Measurements from ENCODE around the gene ARPP21.

Gene ARPP21

DNA sequence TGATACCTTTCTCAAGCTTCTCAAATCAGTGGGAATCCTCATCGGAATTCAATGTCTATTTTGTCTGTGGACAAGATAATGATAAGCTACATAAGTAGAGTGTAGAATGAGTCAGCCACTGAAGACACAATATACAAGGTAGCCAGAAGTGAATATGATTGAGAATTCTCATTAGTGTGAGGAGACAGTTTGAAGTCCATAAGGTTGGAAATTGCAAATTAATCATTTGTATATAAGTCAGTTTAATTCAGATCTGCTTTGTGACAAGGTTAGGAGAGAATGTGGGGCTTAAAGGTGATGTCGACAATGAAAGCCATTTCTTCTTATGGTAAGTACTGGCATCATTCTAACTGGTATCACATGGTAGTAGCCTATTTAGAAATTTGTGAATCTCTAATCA, 4.2 kb downstream of the ARPP21 start:
- Histone ChIP-seq H3K4me3 (ENCODE audit: low read depth, low read length) (no peak overlapping the region), H3K36me3 (ENCODE audit: control insufficient read depth, insufficient read depth, low read length) (no peaks in the 10 kb centered on the region), H3K27ac (ENCODE audit: low read depth, low read length) (no peak overlapping the region), H3K4me1 (ENCODE audit: control insufficient read depth, insufficient read depth, low read length) (no peaks in the 10 kb centered on the region), H3K9ac (ENCODE audit: low read length) (no peak overlapping the region), H3K27me3 (ENCODE audit: control insufficient read depth, insufficient read depth, low read length) (peaks cover 55% of the 10 kb centered on the region), H3K9me3 (ENCODE audit: control insufficient read depth, insufficient read depth, low read depth, low read length) (no peaks in the 10 kb centered on the region)

DNA sequence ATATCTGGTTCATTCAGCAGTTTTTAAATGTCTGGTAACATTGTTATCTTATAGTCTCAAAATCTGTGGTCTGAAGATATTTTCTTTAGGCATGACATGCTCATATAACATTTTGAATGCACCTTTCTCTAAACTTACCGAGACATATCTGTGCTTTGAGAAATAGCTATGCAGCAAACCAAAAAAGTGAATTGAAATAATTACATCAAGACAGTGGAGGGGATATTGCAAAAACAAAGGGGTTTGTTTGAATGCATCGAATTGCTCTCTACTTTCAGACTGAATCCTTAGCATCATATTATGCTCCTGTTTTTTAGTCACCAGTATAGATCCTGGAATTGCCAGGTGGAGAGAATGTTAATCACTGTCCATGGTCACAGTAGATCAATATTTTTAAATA, 5.1 kb downstream of the ARPP21 start:
- H3K9me3 ChIP-seq (ENCODE audit: control insufficient read depth, insufficient read depth, low read depth, low read length), result no peaks in the 10 kb centered on the region
- H3K27me3 ChIP-seq (ENCODE audit: control insufficient read depth, insufficient read depth, low read length), result peaks cover 46% of the 10 kb centered on the region
- H3K9ac ChIP-seq (ENCODE audit: low read length), result no peak overlapping the region
- H3K4me3 ChIP-seq (ENCODE audit: low read depth, low read length), result no peak overlapping the region
- H3K36me3 ChIP-seq (ENCODE audit: control insufficient read depth, insufficient read depth, low read length), result no peaks in the 10 kb centered on the region
- no peaks in the 10 kb centered on the region for H3K4me1 ChIP-seq (ENCODE audit: control insufficient read depth, insufficient read depth, low read length)
- no peak overlapping the region for H3K27ac ChIP-seq (ENCODE audit: low read depth, low read length)

- no peak overlapping the region for H3K27ac ChIP-seq (ENCODE audit: low read depth, low read length)
- H3K36me3 ChIP-seq (ENCODE audit: control insufficient read depth, insufficient read depth, low read length), result no peaks in the 10 kb centered on the region
- no peaks in the 10 kb centered on the region for H3K4me1 ChIP-seq (ENCODE audit: control insufficient read depth, insufficient read depth, low read length)
- no peaks in the 10 kb centered on the region for H3K9me3 ChIP-seq (ENCODE audit: control insufficient read depth, insufficient read depth, low read depth, low read length)
- no peak overlapping the region for H3K9ac ChIP-seq (ENCODE audit: low read length)
- H3K4me3 ChIP-seq (ENCODE audit: low read depth, low read length), result no peak overlapping the region
- peaks cover 38% of the 10 kb centered on the region for H3K27me3 ChIP-seq (ENCODE audit: control insufficient read depth, insufficient read depth, low read length)
These were observed 5.9 kb downstream of the ARPP21 start for GRCh38 chr3:35645189-35645588.

DNA sequence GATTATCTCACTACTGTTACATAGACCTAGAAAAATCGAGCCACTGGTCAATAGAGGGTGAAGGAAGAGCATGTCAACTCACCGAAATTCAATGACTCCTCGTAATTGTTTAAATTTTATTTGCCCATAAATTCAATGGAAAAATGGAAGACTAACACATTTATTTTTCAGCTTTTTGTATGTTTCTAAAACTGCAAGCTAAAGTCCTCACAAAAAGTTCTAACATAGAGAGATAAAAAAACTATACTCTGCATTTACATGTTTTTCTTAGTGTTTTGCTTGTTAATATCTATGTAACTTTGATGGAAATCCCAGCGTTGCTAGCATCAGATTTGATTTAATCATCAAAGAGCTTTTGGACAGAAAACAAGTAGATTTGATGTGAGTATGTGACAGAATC, 6.8 kb downstream of the ARPP21 start:
- H3K27me3 ChIP-seq (ENCODE audit: control insufficient read depth, insufficient read depth, low read length), result peaks cover 30% of the 10 kb centered on the region
- no peak overlapping the region for H3K27ac ChIP-seq (ENCODE audit: low read depth, low read length)
- H3K36me3 ChIP-seq (ENCODE audit: control insufficient read depth, insufficient read depth, low read length), result no peaks in the 10 kb centered on the region
- no peaks in the 10 kb centered on the region for H3K4me1 ChIP-seq (ENCODE audit: control insufficient read depth, insufficient read depth, low read length)
- no peaks in the 10 kb centered on the region for H3K9me3 ChIP-seq (ENCODE audit: control insufficient read depth, insufficient read depth, low read depth, low read length)
- H3K9ac ChIP-seq (ENCODE audit: low read length), result no peak overlapping the region
- no peak overlapping the region for H3K4me3 ChIP-seq (ENCODE audit: low read depth, low read length)

- H3K27me3 ChIP-seq (ENCODE audit: control insufficient read depth, insufficient read depth, low read length), result peaks cover 16% of the 10 kb centered on the region
- no peak overlapping the region for H3K4me3 ChIP-seq (ENCODE audit: low read depth, low read length)
- no peak overlapping the region for H3K27ac ChIP-seq (ENCODE audit: low read depth, low read length)
- no peaks in the 10 kb centered on the region for H3K4me1 ChIP-seq (ENCODE audit: control insufficient read depth, insufficient read depth, low read length)
- no peaks in the 10 kb centered on the region for H3K36me3 ChIP-seq (ENCODE audit: control insufficient read depth, insufficient read depth, low read length)
- H3K9ac ChIP-seq (ENCODE audit: low read length), result no peak overlapping the region
- H3K9me3 ChIP-seq (ENCODE audit: control insufficient read depth, insufficient read depth, low read depth, low read length), result no peaks in the 10 kb centered on the region
These were observed 8.1 kb downstream of the ARPP21 start for GRCh38 chr3:35647461-35647860.

DNA sequence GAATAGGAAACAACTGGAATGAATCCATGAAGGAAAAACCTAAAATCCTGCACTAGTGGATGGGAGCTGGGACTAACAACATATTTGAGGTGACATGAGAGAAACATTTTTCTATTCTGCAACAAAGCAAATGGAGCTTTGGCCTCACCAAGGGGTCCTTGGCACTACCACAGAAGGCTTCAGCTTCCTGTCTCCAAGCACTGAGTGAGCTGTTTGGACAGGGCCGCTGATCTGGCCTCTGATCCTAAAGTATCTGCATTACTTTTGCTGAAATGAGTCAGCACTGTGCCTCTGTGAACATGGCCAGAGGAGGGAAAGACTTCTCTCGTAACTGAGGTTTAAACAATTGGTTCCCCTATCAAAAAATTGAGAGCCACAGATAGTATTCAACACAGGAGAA, 9.0 kb downstream of the ARPP21 start:
- H3K27ac ChIP-seq (ENCODE audit: low read depth, low read length), result no peak overlapping the region
- no peaks in the 10 kb centered on the region for H3K4me1 ChIP-seq (ENCODE audit: control insufficient read depth, insufficient read depth, low read length)
- no peaks in the 10 kb centered on the region for H3K9me3 ChIP-seq (ENCODE audit: control insufficient read depth, insufficient read depth, low read depth, low read length)
- H3K27me3 ChIP-seq (ENCODE audit: control insufficient read depth, insufficient read depth, low read length), result peaks cover 7% of the 10 kb centered on the region
- no peak overlapping the region for H3K4me3 ChIP-seq (ENCODE audit: low read depth, low read length)
- no peaks in the 10 kb centered on the region for H3K36me3 ChIP-seq (ENCODE audit: control insufficient read depth, insufficient read depth, low read length)
- no peak overlapping the region for H3K9ac ChIP-seq (ENCODE audit: low read length)

- H3K27me3 ChIP-seq (ENCODE audit: control insufficient read depth, insufficient read depth, low read length), result no peaks in the 10 kb centered on the region
- no peaks in the 10 kb centered on the region for H3K9me3 ChIP-seq (ENCODE audit: control insufficient read depth, insufficient read depth, low read depth, low read length)
- no peak overlapping the region for H3K27ac ChIP-seq (ENCODE audit: low read depth, low read length)
- H3K4me3 ChIP-seq (ENCODE audit: low read depth, low read length), result no peak overlapping the region
- no peaks in the 10 kb centered on the region for H3K36me3 ChIP-seq (ENCODE audit: control insufficient read depth, insufficient read depth, low read length)
- H3K9ac ChIP-seq (ENCODE audit: low read length), result no peak overlapping the region
- no peaks in the 10 kb centered on the region for H3K4me1 ChIP-seq (ENCODE audit: control insufficient read depth, insufficient read depth, low read length)
These were observed 10.1 kb downstream of the ARPP21 start for GRCh38 chr3:35649405-35649804.

- Histone ChIP-seq H3K27me3 (ENCODE audit: control insufficient read depth, insufficient read depth, low read length) (no peaks in the 10 kb centered on the region), H3K4me3 (ENCODE audit: low read depth, low read length) (no peak overlapping the region), H3K36me3 (ENCODE audit: control insufficient read depth, insufficient read depth, low read length) (no peaks in the 10 kb centered on the region), H3K9ac (ENCODE audit: low read length) (no peak overlapping the region), H3K4me1 (ENCODE audit: control insufficient read depth, insufficient read depth, low read length) (no peaks in the 10 kb centered on the region), H3K9me3 (ENCODE audit: control insufficient read depth, insufficient read depth, low read depth, low read length) (no peaks in the 10 kb centered on the region), H3K27ac (ENCODE audit: low read depth, low read length) (no peak overlapping the region)
These were observed 12.1 kb downstream of the ARPP21 start for GRCh38 chr3:35651426-35651825.

DNA sequence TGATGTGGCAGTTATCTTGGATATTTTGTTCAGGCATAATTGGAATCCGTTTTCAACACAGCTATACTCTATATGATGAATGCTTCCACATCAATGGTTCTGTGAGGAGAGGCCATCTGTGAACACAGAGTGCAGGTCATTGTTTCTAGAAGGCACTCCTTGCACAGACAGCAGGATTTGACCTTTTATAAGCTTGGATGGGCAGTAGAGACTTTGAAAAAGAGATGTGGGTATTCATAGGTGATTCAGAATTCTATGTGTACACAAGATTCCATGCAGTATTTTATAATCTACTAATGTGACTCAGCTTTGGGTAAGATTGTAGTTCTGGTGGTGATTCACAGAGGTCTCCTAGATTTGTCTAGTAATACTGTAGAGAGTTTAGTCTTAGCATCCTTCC, 12.5 kb downstream of the ARPP21 start:
- Histone ChIP-seq H3K9ac (ENCODE audit: low read length) (no peak overlapping the region), H3K27ac (ENCODE audit: low read depth, low read length) (no peak overlapping the region), H3K4me1 (ENCODE audit: control insufficient read depth, insufficient read depth, low read length) (no peaks in the 10 kb centered on the region), H3K36me3 (ENCODE audit: control insufficient read depth, insufficient read depth, low read length) (no peaks in the 10 kb centered on the region), H3K4me3 (ENCODE audit: low read depth, low read length) (no peak overlapping the region), H3K9me3 (ENCODE audit: control insufficient read depth, insufficient read depth, low read depth, low read length) (no peaks in the 10 kb centered on the region), H3K27me3 (ENCODE audit: control insufficient read depth, insufficient read depth, low read length) (no peaks in the 10 kb centered on the region)

DNA sequence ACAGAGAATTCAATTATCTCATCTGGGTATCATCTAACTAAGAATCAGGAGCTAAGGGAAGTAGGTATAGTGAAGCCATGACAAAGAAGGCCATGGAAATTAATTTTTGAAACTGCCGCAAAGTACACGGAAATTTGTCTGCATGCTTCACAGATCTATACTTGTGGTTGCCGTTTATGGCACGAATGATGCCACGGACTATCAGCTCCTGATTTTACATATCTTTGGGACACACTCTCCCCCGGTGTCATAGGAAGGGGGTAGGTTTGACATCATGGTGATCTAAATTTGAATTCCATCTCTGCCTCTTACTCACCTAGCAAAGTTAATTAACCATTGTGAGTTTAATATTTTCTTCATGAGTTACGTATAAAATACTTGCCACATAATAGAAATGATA, 14.0 kb downstream of the ARPP21 start:
- H3K9ac ChIP-seq (ENCODE audit: low read length), result no peak overlapping the region
- no peaks in the 10 kb centered on the region for H3K27me3 ChIP-seq (ENCODE audit: control insufficient read depth, insufficient read depth, low read length)
- no peaks in the 10 kb centered on the region for H3K36me3 ChIP-seq (ENCODE audit: control insufficient read depth, insufficient read depth, low read length)
- H3K4me1 ChIP-seq (ENCODE audit: control insufficient read depth, insufficient read depth, low read length), result no peaks in the 10 kb centered on the region
- H3K27ac ChIP-seq (ENCODE audit: low read depth, low read length), result no peak overlapping the region
- H3K4me3 ChIP-seq (ENCODE audit: low read depth, low read length), result no peak overlapping the region
- no peaks in the 10 kb centered on the region for H3K9me3 ChIP-seq (ENCODE audit: control insufficient read depth, insufficient read depth, low read depth, low read length)

- H3K4me1 ChIP-seq (ENCODE audit: control insufficient read depth, insufficient read depth, low read length), result no peaks in the 10 kb centered on the region
These were observed 15.2 kb downstream of the ARPP21 start for GRCh38 chr3:35654476-35654875.

DNA sequence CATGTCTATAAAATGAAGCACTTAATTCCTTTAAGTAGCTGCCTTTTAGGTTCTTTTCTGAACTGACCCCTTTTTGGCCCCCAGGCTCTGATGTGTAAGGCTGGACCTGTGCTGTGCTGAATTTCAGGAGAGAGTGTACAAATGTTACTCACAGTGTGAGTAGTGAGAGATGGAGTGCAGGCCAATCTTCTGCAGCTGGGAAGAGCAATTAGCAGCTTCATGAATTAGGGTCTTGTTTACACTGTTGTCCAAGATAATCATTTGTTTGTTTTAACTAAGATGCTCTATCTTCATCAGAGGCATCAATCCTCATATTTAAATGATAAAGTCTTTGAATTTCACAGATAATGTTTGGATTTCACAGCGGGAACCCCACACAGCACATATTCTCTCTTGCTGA, 19.4 kb downstream of the ARPP21 start:
- Histone ChIP-seq H3K9ac (ENCODE audit: low read length) (no peak overlapping the region), H3K36me3 (ENCODE audit: control insufficient read depth, insufficient read depth, low read length) (no peaks in the 10 kb centered on the region), H3K4me1 (ENCODE audit: control insufficient read depth, insufficient read depth, low read length) (no peaks in the 10 kb centered on the region), H3K4me3 (ENCODE audit: low read depth, low read length) (no peak overlapping the region), H3K9me3 (ENCODE audit: control insufficient read depth, insufficient read depth, low read depth, low read length) (no peaks in the 10 kb centered on the region), H3K27ac (ENCODE audit: low read depth, low read length) (no peak overlapping the region), H3K27me3 (ENCODE audit: control insufficient read depth, insufficient read depth, low read length) (no peaks in the 10 kb centered on the region)

More at GRCh38 chr3:35654476-35654875, 15.2 kb downstream of the ARPP21 start:
- H3K9me3 ChIP-seq (ENCODE audit: control insufficient read depth, insufficient read depth, low read depth, low read length), result no peaks in the 10 kb centered on the region
- no peak overlapping the region for H3K9ac ChIP-seq (ENCODE audit: low read length)
- H3K27me3 ChIP-seq (ENCODE audit: control insufficient read depth, insufficient read depth, low read length), result no peaks in the 10 kb centered on the region
- H3K27ac ChIP-seq (ENCODE audit: low read depth, low read length), result no peak overlapping the region
- H3K4me3 ChIP-seq (ENCODE audit: low read depth, low read length), result no peak overlapping the region
- no peaks in the 10 kb centered on the region for H3K36me3 ChIP-seq (ENCODE audit: control insufficient read depth, insufficient read depth, low read length)
